Occipital lobe (tissue), 2 donors: Measurements from ENCODE around the gene IPO9. TPM values are rescaled to one million over a fixed set of nuclear protein-coding genes. Genes with fewer than 3 reads are reported as not detected.
"Not testable (repeated sequence)": the region's sequence is repeated elsewhere in the genome, so short reads cannot be mapped to it uniquely, and the experiment has no call there.

Experiments
- DNase-seq: peaks from one replicate; lab custom pipeline; 2025; lab: John Stamatoyannopoulos, UW
- total RNA-seq: library from RNA; depleted of rRNA; stranded (reverse); fragments of >200 nt; gene quantifications from one replicate; pipeline ENCODE4 v1.2.3, GENCODE V29; 2014

Gene IPO9
- total RNA-seq, 1 donor from 2014 or later, result 36.2 TPM

GRCh38 chr1:201809876-201810275, 19.1 kb upstream of the IPO9 start:
- DNase-seq, result no peak

- no peak for DNase-seq
These were observed 18.3 kb upstream of the IPO9 start for GRCh38 chr1:201810466-201811216.

- DNase-seq, result no peak
These were observed 15.7 kb upstream of the IPO9 start for GRCh38 chr1:201813226-201813625.

- DNase-seq, result no peak
These were observed 12.6 kb upstream of the IPO9 start for GRCh38 chr1:201816309-201816854.

GRCh38 chr1:201818971-201819750, 9.8 kb upstream of the IPO9 start:
- DNase-seq, result no peak

GRCh38 chr1:201820413-201820812, 8.5 kb upstream of the IPO9 start:
- no peak for DNase-seq

GRCh38 chr1:201825245-201825644, 3.7 kb upstream of the IPO9 start:
- DNase-seq, result no peak

- DNase-seq, result no peak
These were observed 2.1 kb upstream of the IPO9 start for GRCh38 chr1:201826830-201827229.

- no peak for DNase-seq
These were observed 1.4 kb upstream of the IPO9 start for GRCh38 chr1:201827321-201828216.

- no peak for DNase-seq
These were observed 639 bp upstream of the IPO9 start for GRCh38 chr1:201828217-201828819.

GRCh38 chr1:201831371-201831770, 2.4 kb downstream of the IPO9 start:
- no peak for DNase-seq

GRCh38 chr1:201834621-201835020, 5.7 kb downstream of the IPO9 start:
- no peak for DNase-seq

- DNase-seq, result no peak
These were observed 9.4 kb downstream of the IPO9 start for GRCh38 chr1:201838381-201838780.

GRCh38 chr1:201839089-201839488, 10.1 kb downstream of the IPO9 start:
- not testable (repeated sequence) for DNase-seq

- no peak for DNase-seq
These were observed 11.1 kb downstream of the IPO9 start for GRCh38 chr1:201840055-201840454.

- DNase-seq, result no peak
These were observed 11.5 kb downstream of the IPO9 start for GRCh38 chr1:201840490-201840889.

GRCh38 chr1:201841265-201841912, 12.4 kb downstream of the IPO9 start:
- DNase-seq, result no peak

GRCh38 chr1:201842472-201843027, 13.6 kb downstream of the IPO9 start:
- DNase-seq, result no peak

- DNase-seq, result no peak
These were observed 16.6 kb downstream of the IPO9 start for GRCh38 chr1:201845331-201846083.

GRCh38 chr1:201847150-201847549, 18.2 kb downstream of the IPO9 start:
- DNase-seq, result no peak
